ENCODE data around the gene CCBE1. TPM values are rescaled to one million over a fixed set of nuclear protein-coding genes. Genes with fewer than 3 reads are reported as not detected.

CCBE1 gene
- total RNA-seq, 1 donor: under 0.01 TPM

DNA sequence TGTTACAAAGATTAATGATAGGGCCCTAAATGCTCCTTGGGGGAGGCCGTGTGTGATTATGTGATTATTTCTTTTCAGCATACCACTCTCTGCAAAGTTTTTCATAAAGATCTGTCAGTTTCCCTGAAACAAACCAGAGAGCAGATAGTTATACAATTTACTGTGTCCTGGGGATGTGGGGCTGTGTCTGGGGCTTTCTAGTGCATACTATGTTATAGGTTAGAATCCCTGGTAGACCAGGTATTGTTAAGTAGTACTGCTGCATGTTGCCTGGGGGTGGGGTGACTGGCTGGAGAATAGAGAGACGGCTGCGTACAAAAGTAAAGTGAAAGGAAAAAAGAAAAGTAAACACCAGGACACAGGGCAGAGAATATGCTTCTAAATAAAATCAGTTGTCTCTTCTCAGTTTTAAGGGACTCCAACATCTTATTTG, 3.3 kb upstream of the CCBE1 start:
- no peaks in the 10 kb centered on the region for H3K9me3 ChIP-seq (ENCODE audit: low read depth, low read length)
- H3K4me3 ChIP-seq (ENCODE audit: low read length): no peak overlapping the region
- H3K27me3 ChIP-seq (ENCODE audit: insufficient read depth, low read length): peaks cover 43% of the 10 kb centered on the region
- no peaks in the 10 kb centered on the region for H3K4me1 ChIP-seq (ENCODE audit: insufficient read depth, low read length)

DNA sequence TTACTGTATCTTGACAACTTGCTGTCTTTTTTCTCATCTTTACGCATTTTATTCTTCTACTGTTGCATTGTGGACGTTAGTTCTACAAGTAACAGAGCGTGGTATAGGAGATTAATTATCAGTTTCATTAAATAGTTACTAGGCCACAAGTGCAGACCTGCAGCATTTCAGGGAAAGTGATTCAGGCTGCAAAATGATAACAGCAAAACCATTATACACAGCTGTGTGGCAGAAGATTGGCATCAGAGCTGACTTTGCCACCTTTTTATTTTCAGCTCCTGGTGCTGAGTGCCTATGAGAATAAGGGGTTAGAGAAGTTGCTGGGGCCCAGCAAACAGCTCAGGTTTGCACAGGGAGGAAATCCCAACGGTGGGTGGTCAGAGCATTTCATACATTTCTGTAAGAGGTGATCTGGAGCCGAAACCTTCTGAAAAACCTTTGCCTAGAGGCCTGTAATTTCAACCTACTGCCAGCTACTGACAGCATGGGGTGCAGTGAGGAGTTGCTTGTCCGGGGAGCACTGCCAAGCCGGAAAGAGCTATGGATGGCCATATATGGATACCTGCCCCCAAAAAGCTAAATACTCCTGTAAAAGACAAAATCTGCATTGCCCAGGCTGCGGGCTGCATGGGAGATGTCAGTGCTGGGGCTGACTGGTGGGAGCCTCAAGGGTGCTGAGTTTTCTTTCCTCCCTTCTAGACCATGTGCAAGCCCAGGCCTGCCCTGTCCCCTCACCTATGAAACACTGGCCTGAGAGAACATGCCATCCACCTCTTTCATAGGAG, 2.7 kb upstream of the CCBE1 start:
- peaks cover 49% of the 10 kb centered on the region for H3K27me3 ChIP-seq (ENCODE audit: insufficient read depth, low read length)
- no peak overlapping the region for H3K4me3 ChIP-seq (ENCODE audit: low read length)
- H3K4me1 ChIP-seq (ENCODE audit: insufficient read depth, low read length): no peaks in the 10 kb centered on the region
- no peaks in the 10 kb centered on the region for H3K9me3 ChIP-seq (ENCODE audit: low read depth, low read length)

DNA sequence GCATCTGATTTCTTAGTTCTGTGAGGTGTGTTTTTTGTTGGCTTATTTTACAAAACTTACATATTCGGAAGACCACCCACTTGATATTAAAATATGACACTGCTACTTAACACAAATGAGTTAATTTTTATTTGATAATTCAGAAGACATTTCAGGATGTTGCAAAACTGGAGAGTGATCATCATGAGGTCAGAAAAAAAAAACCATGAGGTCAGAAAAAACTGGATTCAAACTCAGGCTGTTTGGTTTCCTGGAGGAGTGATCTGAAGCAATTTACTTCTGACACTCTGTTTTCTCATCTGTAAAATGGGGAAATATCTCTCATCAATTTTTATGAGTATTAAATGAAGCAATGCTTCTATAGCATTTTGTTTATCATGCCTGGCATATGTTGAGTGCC, 1.8 kb upstream of the CCBE1 start:
- Histone ChIP-seq H3K9me3 (ENCODE audit: low read depth, low read length) (no peaks in the 10 kb centered on the region), H3K27me3 (ENCODE audit: insufficient read depth, low read length) (peaks cover 58% of the 10 kb centered on the region), H3K4me1 (ENCODE audit: insufficient read depth, low read length) (no peaks in the 10 kb centered on the region), H3K4me3 (ENCODE audit: low read length) (no peak overlapping the region)

DNA sequence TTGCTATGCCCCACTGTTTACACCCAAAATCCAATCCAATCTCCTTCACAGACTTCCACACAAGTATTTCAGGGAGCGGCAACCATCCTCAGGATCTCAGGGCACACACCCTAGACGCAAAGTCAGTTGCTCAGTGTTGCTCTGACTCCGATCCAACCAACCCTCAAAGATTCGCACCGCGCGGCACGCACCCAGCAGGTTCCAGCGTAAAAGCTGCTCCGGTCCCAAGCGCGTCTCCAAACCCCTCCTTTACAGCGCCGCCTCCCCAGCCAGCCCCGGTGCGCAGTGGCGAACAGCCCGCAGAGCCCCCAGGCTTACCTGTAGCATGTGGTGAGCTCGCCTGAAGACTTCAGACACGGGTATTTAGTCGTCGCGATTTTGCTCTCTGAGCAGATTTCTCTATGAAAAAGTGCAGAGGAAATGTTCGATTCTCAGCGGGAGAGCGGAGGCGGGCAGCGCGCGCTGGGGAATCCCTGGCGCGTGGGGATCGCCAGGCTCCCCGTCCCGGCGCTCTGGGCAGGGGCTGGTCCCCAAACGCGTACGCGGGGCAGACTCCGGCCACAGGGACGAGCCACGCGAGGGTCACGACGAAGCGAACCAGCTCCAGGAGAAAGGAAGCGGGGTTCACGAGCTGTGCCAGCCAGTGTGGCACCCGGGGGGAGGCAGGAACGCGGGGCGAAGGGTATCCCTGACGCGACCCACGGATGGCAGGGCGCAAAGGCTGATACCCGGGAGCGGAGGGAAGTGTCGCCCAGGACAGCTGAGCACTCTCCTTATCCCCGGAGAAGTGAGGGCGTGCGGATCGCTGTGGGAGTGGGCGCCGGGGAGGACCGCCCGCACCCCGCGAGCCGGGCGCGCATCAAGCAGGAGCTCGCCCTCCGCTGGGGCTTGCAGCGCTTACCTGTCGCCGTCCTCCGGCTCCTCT, 650 bp downstream of the CCBE1 start:
- Histone ChIP-seq H3K4me3 (ENCODE audit: low read length) (no peak overlapping the region), H3K4me1 (ENCODE audit: insufficient read depth, low read length) (no peaks in the 10 kb centered on the region), H3K27me3 (ENCODE audit: insufficient read depth, low read length) (peaks cover 58% of the 10 kb centered on the region), H3K9me3 (ENCODE audit: low read depth, low read length) (no peaks in the 10 kb centered on the region)

DNA sequence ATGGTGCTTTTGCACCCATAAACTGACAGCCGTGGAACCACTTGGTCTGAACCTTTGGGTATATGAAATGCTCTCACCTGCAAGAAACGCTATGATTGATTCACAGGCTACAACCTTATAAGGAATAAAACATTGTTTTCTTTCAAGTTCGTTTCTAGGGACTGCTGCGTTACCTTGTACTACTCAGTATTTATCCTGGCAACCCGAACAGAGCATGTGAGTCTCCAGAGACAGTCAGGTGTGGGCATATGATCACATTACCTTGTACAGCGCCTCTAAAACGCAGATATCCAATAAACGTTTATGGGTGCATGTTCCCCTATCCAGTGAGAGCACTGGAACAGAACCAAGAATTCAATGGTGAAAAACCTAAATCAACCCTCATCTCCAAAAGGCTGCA, 1.7 kb downstream of the CCBE1 start:
- peaks cover 57% of the 10 kb centered on the region for H3K27me3 ChIP-seq (ENCODE audit: insufficient read depth, low read length)

DNA sequence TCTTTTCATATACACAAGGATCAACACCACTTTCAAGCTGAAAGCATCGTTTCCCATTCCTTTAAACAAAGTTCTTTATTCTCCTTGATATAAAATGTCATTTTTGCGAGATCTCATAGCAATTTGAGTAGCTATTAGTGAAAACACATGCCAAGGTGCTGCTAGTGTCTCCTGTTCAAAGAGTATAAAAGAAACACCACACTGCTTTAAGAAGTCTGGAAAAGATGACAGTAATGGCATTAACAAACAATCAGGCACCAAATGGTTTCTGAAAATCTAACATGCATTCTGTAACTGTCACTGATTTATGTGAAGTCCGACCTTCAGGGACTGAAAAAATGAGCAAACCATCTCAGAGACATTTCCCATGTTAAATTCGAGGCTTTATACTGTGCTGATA, 2.4 kb downstream of the CCBE1 start:
- Histone ChIP-seq H3K9me3 (ENCODE audit: low read depth, low read length) (no peaks in the 10 kb centered on the region), H3K4me1 (ENCODE audit: insufficient read depth, low read length) (no peaks in the 10 kb centered on the region), H3K4me3 (ENCODE audit: low read length) (no peak overlapping the region), H3K27me3 (ENCODE audit: insufficient read depth, low read length) (peaks cover 57% of the 10 kb centered on the region)

More for the DNA sequence above, 1.7 kb downstream of the CCBE1 start:
- no peaks in the 10 kb centered on the region for H3K9me3 ChIP-seq (ENCODE audit: low read depth, low read length)
- H3K4me3 ChIP-seq (ENCODE audit: low read length): no peak overlapping the region
- H3K4me1 ChIP-seq (ENCODE audit: insufficient read depth, low read length): no peaks in the 10 kb centered on the region

DNA sequence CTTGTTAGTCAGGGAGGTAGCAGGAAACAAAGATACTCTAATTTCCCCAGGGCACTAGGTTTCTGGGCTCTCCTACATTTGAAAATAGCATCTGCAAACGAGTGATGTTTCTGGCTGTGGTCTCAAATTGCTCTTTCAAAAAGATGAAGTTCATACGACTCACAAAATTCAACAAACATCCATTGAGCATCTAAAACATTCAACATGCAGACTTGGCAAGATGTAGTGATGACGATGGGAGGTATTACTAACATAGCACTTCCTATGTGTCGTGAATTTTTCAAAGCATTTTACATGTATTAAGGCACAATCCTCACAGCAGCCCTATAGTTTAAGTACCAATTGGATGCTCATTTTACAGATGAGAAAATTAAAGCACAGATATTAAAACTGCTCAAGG, 5.2 kb downstream of the CCBE1 start:
- no peaks in the 10 kb centered on the region for H3K9me3 ChIP-seq (ENCODE audit: low read depth, low read length)
- H3K27me3 ChIP-seq (ENCODE audit: insufficient read depth, low read length): peaks cover 40% of the 10 kb centered on the region
- H3K4me1 ChIP-seq (ENCODE audit: insufficient read depth, low read length): no peaks in the 10 kb centered on the region
- no peak overlapping the region for H3K4me3 ChIP-seq (ENCODE audit: low read length)

DNA sequence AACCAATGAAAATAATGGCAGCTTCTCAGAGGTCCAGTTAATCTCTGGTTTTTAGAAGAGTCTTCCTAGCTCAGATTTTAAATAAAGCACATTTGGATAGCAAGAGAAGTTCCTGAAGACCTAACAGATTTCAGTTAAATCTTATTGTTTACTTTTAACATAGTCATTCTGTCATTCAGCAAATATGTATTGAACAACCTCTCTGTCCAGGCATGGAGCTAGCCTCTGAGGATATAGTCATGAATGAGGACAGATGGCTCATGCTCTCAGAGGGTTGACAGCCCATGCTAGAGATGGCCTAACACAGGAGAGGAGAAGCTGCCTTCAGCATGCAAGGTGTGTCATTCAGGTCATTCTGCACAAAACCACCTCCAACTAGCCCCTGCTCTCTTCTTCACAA, 6.2 kb downstream of the CCBE1 start:
- Histone ChIP-seq H3K4me1 (ENCODE audit: insufficient read depth, low read length) (no peaks in the 10 kb centered on the region), H3K27me3 (ENCODE audit: insufficient read depth, low read length) (peaks cover 30% of the 10 kb centered on the region), H3K4me3 (ENCODE audit: low read length) (no peak overlapping the region), H3K9me3 (ENCODE audit: low read depth, low read length) (no peaks in the 10 kb centered on the region)

DNA sequence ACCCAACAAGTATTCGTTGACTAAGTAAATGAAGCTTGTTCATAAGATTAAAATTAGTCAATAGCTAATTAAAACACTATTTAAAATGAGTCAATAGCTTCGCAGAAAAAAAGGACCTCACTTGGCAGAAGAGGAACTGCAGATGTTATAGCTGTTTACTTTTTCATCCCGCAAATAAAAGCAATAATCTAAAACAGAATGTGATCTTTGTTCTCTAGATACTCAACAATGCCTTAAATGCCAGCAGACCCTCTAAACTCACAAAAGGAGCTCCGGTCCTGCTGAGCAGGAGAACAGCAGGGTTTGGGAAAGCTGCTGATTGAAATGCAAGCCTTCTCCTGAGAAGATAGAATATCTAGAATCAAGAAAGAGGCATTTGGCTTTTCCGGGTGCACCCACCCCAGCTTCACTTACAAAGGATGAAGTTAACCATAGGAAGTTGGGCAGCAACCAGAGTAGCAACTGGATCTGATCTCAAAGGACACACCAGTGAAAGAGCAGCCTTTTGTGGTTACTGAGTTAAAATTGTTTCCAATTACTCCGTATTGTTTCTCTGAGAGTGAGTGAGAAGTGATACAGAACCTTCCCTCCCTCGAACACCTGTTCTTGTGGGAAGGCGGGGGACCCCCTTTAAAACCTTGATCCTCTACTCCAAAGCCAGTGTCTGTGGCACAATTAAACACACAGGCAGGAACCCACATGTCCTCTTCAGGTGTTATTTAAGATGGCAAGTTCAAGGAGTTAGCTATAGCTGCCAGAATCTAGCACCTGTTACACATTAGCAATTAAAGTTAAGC, 6.8 kb downstream of the CCBE1 start:
- Histone ChIP-seq H3K27me3 (ENCODE audit: insufficient read depth, low read length) (peaks cover 24% of the 10 kb centered on the region), H3K9me3 (ENCODE audit: low read depth, low read length) (no peaks in the 10 kb centered on the region), H3K4me3 (ENCODE audit: low read length) (no peak overlapping the region), H3K4me1 (ENCODE audit: insufficient read depth, low read length) (no peaks in the 10 kb centered on the region)

DNA sequence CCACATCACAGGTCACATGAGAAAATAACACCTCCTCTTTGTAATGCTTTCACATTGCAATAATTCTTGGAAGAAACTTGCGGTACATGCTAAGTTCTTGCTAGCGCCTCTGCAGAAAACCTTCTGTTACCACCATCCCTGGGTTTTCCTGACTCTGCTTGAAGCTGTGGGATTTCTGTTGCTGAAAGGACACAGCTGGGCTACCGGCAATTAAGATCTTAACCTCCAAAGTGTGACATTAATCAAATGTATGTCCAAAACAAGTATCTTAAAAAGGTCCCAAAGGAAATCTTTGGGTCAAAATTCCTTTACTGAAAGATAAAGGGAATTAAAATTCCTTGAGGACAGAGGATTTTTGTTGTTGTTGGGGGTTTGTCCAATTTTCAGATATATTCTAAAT, 7.5 kb downstream of the CCBE1 start:
- peaks cover 17% of the 10 kb centered on the region for H3K27me3 ChIP-seq (ENCODE audit: insufficient read depth, low read length)
- no peaks in the 10 kb centered on the region for H3K4me1 ChIP-seq (ENCODE audit: insufficient read depth, low read length)
- H3K4me3 ChIP-seq (ENCODE audit: low read length): no peak overlapping the region
- no peaks in the 10 kb centered on the region for H3K9me3 ChIP-seq (ENCODE audit: low read depth, low read length)

DNA sequence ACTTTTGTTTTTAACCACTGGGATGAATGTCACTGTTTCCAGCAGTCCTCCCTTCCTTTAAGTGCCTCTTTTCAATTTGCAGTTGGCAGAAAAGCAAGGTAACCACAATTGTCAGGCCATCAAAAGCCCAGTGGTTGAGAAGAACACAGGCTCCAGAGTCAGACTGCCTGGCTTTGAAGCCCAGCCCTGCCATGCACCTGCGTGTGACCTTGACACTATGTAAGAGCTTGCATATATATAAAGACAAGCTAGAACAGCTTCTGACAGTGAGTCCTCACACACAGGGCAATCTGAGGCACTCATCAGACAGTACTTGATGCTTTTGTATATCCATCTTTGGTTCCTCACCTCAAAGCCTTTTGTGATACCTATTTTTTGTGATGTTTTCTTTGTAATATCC, 11.0 kb downstream of the CCBE1 start:
- H3K4me1 ChIP-seq (ENCODE audit: insufficient read depth, low read length): no peaks in the 10 kb centered on the region
- H3K27me3 ChIP-seq (ENCODE audit: insufficient read depth, low read length): peaks cover 9% of the 10 kb centered on the region
- no peaks in the 10 kb centered on the region for H3K9me3 ChIP-seq (ENCODE audit: low read depth, low read length)

DNA sequence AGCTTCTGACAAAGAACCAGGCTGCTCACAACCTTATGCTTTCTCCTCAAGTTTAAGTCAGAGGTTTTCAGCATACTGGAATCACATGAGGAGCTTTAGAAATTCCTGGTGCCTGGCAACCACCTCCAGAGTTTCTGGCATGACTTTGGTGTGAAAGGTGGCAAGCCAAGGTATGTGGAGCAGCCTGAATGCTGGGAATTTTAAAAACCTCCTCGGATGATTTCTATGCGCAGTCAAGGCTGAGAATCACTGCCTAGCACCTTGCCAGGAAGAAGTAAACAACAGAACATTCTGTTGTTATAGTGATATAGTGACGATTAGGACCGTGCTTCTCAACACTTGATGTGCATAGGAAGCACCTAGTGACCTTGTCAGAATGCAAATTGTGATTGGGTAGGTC, 11.7 kb downstream of the CCBE1 start:
- H3K9me3 ChIP-seq (ENCODE audit: low read depth, low read length): no peaks in the 10 kb centered on the region
- H3K4me3 ChIP-seq (ENCODE audit: low read length): no peak overlapping the region
- H3K27me3 ChIP-seq (ENCODE audit: insufficient read depth, low read length): peaks cover 9% of the 10 kb centered on the region
- H3K4me1 ChIP-seq (ENCODE audit: insufficient read depth, low read length): no peaks in the 10 kb centered on the region

More for the DNA sequence above, 11.0 kb downstream of the CCBE1 start:
- no peak overlapping the region for H3K4me3 ChIP-seq (ENCODE audit: low read length)

DNA sequence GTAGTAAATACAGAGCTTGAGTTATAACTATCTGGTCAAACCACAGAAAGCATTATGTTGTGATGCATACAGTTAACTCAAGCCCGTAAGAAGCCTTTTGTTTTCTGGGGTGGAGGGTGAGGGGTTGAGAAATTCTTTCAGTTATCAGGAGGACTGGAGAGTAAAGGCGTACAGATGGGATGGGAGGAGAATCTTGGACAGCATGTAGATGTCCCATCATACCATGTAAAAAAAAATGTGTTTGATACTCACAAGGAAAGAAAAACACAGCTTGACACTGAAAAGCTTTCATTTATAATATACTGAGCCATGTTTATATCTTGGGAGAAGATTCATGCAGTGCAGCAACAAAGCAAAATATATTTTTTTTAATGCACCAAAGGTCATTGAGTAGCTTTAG, 12.4 kb downstream of the CCBE1 start:
- no peaks in the 10 kb centered on the region for H3K4me1 ChIP-seq (ENCODE audit: insufficient read depth, low read length)
- H3K27me3 ChIP-seq (ENCODE audit: insufficient read depth, low read length): peaks cover 8% of the 10 kb centered on the region
- no peaks in the 10 kb centered on the region for H3K9me3 ChIP-seq (ENCODE audit: low read depth, low read length)
- H3K4me3 ChIP-seq (ENCODE audit: low read length): no peak overlapping the region

DNA sequence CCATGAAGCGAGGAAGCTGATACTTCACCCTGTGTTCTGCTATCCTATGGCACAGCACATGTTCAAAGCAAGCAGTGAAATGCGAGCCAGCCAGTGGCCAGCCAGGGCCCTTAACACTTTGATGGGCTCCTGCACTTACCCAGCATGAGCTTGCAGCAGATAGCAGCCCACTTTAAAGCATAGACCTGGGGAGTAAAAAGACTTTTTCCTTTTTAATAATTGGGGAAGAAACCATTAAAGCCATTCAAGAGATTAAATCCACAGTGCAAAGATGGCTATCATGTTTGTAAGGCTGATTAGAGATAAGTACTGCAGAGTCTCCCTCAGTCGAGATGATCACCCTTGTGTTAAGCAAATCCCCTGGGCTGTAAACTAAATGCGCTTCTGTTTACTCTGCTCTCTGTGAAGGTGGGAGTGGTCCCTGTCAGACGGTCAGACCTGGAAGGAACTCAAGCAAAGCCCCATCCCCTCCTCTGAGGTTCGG, 15.7 kb downstream of the CCBE1 start:
- Histone ChIP-seq H3K4me1 (ENCODE audit: insufficient read depth, low read length) (no peaks in the 10 kb centered on the region), H3K27me3 (ENCODE audit: insufficient read depth, low read length) (no peaks in the 10 kb centered on the region), H3K4me3 (ENCODE audit: low read length) (no peak overlapping the region), H3K9me3 (ENCODE audit: low read depth, low read length) (no peaks in the 10 kb centered on the region)

DNA sequence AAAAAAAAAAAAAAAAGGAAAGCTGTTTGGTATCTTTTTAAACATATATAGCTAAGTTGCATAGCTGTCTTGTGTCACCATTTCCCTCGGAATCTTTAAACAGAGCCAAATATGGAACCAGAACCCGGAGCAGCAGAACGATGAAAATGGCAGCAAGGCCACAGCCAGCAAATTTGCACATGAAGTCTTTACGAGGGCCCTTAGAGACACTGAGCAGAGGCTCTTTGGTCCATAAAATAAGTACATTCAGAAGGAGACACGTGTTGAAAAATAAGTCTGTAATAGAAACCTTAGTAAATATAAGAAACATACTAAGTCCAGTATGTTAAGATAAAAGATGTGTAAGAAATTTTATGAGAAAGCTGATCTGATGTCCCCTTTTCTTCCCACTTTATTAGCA, 16.2 kb downstream of the CCBE1 start:
- H3K4me1 ChIP-seq (ENCODE audit: insufficient read depth, low read length): no peaks in the 10 kb centered on the region
- no peaks in the 10 kb centered on the region for H3K9me3 ChIP-seq (ENCODE audit: low read depth, low read length)
- H3K27me3 ChIP-seq (ENCODE audit: insufficient read depth, low read length): no peaks in the 10 kb centered on the region
- H3K4me3 ChIP-seq (ENCODE audit: low read length): no peak overlapping the region

Measured in mononuclear cell (primary cell).